GM13976 (cell line): ENCODE measurements around the gene PEAK1.

Experiments
- DNase-seq: peaks from one replicate; pipeline ENCODE4 v3.0.0; 2012; ENCODE audit warnings: low spot score
- in situ Hi-C: fragments of 300-500 bp; cut with MboI; formaldehyde crosslinking; loops from one replicate; pipeline ENCODE4 v1.12.0; 2022; ENCODE audit warnings: low sequenced_read_pairs, mixed read lengths, inconsistent platforms; ENCODE audit not compliant: unreplicated experiment
- TF ChIP-seq, protein P1 (sequence below): IDR thresholded peaks from 2 replicates; pipeline ENCODE4 v1.5.1; 2012; ENCODE audit warnings: borderline replicate concordance, mild to moderate bottlenecking; ENCODE audit not compliant: insufficient read depth; ENCODE audit errors: extremely low read depth, missing control alignments, control extremely low read depth

Gene PEAK1

DNA sequence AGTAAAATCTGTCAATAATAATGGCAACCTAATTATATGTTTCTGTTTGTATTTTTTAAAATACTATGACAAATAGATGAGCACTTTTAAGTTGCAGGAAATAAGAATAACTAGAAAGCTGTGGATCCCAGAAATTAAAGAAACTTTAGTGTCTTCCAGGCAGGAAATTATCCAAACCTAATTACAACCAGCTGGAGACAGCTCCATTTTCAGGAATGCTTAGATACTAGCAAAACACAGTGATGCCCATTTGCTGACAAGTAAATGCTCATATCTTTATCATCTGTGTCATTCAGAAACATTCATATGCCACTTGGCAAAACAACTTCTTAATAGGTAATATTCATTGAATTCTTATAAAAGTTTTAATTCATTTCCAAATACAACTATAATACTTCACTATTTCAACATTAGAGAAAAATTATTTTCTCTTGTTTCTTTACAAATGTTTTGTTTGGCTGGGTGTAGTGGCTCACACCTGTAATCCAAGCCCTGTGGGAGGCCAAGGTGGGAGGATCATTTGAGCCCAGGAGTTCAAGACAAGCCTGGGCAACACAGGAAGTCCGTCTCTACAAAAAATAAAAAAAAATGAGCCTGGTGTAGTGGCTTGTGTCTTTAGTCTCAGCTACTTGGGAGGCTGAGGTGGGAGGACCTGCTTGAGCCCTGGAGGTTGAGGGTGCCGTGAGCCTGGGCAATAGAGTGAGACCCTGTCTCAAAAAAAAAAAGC, 179.9 kb downstream of the PEAK1 start:
- TF ChIP-seq, protein P1, sequence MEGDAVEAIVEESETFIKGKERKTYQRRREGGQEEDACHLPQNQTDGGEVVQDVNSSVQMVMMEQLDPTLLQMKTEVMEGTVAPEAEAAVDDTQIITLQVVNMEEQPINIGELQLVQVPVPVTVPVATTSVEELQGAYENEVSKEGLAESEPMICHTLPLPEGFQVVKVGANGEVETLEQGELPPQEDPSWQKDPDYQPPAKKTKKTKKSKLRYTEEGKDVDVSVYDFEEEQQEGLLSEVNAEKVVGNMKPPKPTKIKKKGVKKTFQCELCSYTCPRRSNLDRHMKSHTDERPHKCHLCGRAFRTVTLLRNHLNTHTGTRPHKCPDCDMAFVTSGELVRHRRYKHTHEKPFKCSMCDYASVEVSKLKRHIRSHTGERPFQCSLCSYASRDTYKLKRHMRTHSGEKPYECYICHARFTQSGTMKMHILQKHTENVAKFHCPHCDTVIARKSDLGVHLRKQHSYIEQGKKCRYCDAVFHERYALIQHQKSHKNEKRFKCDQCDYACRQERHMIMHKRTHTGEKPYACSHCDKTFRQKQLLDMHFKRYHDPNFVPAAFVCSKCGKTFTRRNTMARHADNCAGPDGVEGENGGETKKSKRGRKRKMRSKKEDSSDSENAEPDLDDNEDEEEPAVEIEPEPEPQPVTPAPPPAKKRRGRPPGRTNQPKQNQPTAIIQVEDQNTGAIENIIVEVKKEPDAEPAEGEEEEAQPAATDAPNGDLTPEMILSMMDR, result no peak
- in situ Hi-C loops, result no loop called here

DNA sequence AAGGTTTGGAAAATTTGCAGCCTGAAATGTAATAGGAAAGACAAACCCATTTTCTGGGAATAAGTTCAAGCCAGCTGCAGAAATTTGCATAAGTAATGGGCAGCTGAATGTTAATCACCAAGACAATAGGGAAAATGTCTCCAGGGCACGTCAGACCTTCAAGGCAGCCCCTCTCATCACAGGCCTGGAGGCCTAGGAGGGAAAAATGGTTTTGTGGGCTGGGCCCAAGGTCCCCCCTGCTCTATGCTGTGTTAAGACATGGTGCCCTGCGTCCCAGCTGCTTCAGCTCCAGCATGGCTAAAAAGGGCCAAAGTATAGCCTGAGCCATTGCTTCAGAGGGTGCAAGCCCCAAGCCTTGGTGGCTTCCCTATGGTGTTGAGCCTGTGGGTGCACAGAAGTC, 184.3 kb downstream of the PEAK1 start:
- TF ChIP-seq, protein P1, result no peak
- DNase-seq, result no peak
- in situ Hi-C loops, result no loop called here

More for the DNA sequence above, 179.9 kb downstream of the PEAK1 start:
- DNase-seq, result no peak

DNA sequence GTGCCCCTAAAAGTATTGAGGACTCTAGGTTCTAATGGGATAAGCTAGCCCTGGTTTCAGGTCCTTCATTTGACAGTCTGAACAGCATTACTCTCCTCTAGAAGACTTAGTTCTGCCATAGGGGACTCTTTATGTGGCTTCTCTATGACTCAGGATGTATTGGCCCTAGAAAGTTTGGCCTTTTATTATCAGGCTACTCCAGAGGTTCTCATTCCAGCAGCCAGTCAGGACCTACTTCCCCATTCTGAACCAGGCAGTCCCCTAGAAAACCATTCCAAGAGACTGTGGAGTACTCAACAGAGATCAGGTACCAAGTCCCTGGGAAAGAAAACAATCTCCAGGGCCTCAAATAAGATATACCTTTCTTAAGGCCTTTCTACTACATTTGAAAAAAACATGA, 191.1 kb downstream of the PEAK1 start:
- TF ChIP-seq, protein P1, result no peak
- no peak for DNase-seq
- in situ Hi-C loops, result no loop called here

DNA sequence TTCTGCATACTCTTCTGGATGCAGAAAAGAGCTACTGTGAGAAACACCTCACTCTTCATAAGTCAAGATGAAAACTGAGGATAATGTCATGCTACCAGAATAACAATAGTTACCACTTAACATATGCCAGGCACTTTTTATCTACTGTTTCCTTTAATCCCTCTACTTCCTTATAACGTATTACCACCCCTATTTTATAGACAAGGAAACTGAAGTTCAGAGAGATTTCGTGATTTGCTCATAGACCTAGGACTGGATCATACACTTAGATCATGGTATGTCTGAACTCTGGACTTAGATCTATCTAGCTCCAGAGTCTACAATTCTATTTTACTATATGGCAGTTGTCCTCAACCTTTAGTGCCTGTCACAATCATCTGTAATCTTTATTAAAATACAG, 193.3 kb downstream of the PEAK1 start:
- in situ Hi-C loops, result no loop called here
- TF ChIP-seq, protein P1, result no peak
- DNase-seq, result no peak

DNA sequence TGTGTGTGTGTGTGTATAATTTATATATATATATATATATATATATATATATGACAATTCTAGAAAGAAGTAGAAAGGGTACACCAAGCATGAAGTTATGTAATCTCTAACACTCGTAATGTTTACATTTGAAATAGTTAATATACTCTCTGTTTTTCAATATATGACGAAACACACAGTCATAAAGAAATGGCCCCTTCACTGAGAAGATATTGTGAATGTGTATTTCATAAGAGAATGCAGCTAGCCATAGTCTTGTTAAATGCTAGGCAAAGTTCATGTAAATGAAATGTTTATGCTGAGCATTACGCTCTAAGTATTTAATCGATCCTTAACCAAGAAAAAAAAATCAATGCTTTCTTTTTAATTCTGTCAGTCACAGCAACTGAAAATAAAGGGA, 194.3 kb downstream of the PEAK1 start:
- in situ Hi-C loops, result no loop called here
- TF ChIP-seq, protein P1, result no peak

DNA sequence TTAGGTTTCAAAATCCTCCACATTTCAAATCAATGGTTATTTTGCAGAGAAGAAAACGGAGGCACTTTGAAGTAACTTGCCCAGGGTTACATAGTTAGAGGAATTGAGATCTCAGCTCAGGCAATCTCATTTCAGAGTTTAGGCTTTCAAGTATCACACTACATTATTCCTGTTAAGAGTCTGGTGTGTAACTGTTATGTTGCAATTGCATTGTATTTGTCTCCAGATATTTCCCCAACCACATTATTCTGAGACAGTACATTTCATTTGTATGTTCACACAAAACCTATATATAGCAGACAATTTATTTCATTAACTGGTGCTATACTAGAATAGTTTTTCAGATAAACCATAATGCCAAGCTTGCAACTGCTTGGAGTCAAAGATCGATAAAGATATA, 194.8 kb downstream of the PEAK1 start:
- no peak for DNase-seq
- in situ Hi-C loops, result no loop called here
- TF ChIP-seq, protein P1, result no peak

More for the DNA sequence above, 194.3 kb downstream of the PEAK1 start:
- no peak for DNase-seq

DNA sequence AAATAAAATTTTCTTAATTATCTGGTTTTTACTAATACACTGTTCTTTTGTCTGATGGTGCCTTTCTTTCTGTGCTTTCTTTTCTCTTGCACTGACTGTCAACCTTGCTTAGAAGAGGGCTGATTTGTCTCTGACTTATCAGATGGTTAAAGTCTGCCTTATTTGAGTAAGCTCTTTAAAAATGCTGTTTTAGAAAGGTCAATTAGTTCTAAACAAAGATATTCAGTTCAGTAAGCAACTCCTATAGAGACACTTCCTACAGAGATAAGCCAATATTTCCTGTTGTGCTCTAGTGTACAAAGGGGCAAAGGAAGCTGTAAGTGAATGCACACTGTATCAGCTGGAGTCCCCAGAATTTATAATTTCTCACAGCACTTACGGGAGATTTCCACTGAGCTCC, 195.6 kb downstream of the PEAK1 start:
- in situ Hi-C loops, result no loop called here

More for the DNA sequence above, 195.6 kb downstream of the PEAK1 start:
- TF ChIP-seq, protein P1, result no peak
- DNase-seq, result no peak
